ENCODE results near the gene ZNF618.

- TF ChIP-seq CTCF (IDR thresholded peaks at IDR 0.05) (no peak), POLR2A (IDR thresholded peaks at IDR 0.05) (no peak)
These were observed 201.2 kb downstream of the ZNF618 start for GRCh38 chr9:114077162-114077837.

Measured in prostate gland (tissue), 2 donors.